Measurements from ENCODE around the gene NDUFB2. TPM values are rescaled to one million over a fixed set of nuclear protein-coding genes. Genes with fewer than 3 reads are reported as not detected.
"Not testable (repeated sequence)": the region's sequence is repeated elsewhere in the genome, so short reads cannot be mapped to it uniquely, and the experiment has no call there.

Gene NDUFB2
- total RNA-seq, 1 experiment from 2014 or later, result 189 TPM

- TF ChIP-seq CTCF (IDR thresholded peaks at IDR 0.05; ENCODE audit: unreplicated experiment), result no peak
- Mint-ChIP-seq H3K4me1 (ENCODE audit: insufficient read depth, unreplicated experiment) (no peaks in the 10 kb centered on the region), H3K9me3 (ENCODE audit: unreplicated experiment) (no peaks in the 10 kb centered on the region), H3K27me3 (ENCODE audit: insufficient read depth, unreplicated experiment) (no peaks in the 10 kb centered on the region), H3K4me3 (ENCODE audit: unreplicated experiment) (no peak overlapping the region), H3K36me3 (ENCODE audit: insufficient read depth, unreplicated experiment) (peaks cover 47% of the 10 kb centered on the region), H3K27ac (ENCODE audit: low read depth, unreplicated experiment) (no peak overlapping the region)
- intact Hi-C loops (cut with micrococcal nuclease), result no loop called here
- ChIA-PET POLR2A (interaction anchor here (0.7 to 1.2 kb wide), 2 partner anchors 37 to 256 kb away, joined by 3 read pairs; no protein-coding TSS in a partner anchor), CTCF (no interaction called here)
- DNase-seq (ENCODE audit: unreplicated experiment), result no peak
- no TSS peak for BruUV-seq (replicated peaks)
Measured at GRCh38 chr7:140689199-140690152, 7.0 kb upstream of the NDUFB2 start.

GRCh38 chr7:140691376-140692045 is 5.0 kb upstream of the NDUFB2 start:
- no peaks in the 10 kb centered on the region for H3K4me1 Mint-ChIP-seq (ENCODE audit: insufficient read depth, unreplicated experiment)
- BruUV-seq (replicated peaks), result no TSS peak
- H3K27me3 Mint-ChIP-seq (ENCODE audit: insufficient read depth, unreplicated experiment), result no peaks in the 10 kb centered on the region
- CTCF ChIA-PET, result interaction anchor here (0.5 to 1.0 kb wide), 2 partner anchors 9 to 16 kb away, joined by 3 to 4 read pairs; no protein-coding TSS in a partner anchor
- no peak for DNase-seq (ENCODE audit: unreplicated experiment)
- H3K9me3 Mint-ChIP-seq (ENCODE audit: unreplicated experiment), result no peaks in the 10 kb centered on the region
- intact Hi-C loops (cut with micrococcal nuclease), result no loop called here
- POLR2A ChIA-PET, result interaction anchor here (0.6 kb wide), 1 partner anchor 985 kb away, joined by 3 read pairs; no protein-coding TSS in a partner anchor
- H3K4me3 Mint-ChIP-seq (ENCODE audit: unreplicated experiment), result no peak overlapping the region
- H3K27ac Mint-ChIP-seq (ENCODE audit: low read depth, unreplicated experiment), result no peak overlapping the region
- no peak for TF ChIP-seq CTCF (IDR thresholded peaks at IDR 0.05; ENCODE audit: unreplicated experiment)
- peaks cover 38% of the 10 kb centered on the region for H3K36me3 Mint-ChIP-seq (ENCODE audit: insufficient read depth, unreplicated experiment)

GRCh38 chr7:140693849-140694248 is 2.7 kb upstream of the NDUFB2 start:
- DNase-seq (ENCODE audit: unreplicated experiment); intact Hi-C loops (cut with micrococcal nuclease); CTCF ChIA-PET; H3K27ac Mint-ChIP-seq (ENCODE audit: low read depth, unreplicated experiment); H3K9me3 Mint-ChIP-seq (ENCODE audit: unreplicated experiment); H3K27me3 Mint-ChIP-seq (ENCODE audit: insufficient read depth, unreplicated experiment); H3K4me3 Mint-ChIP-seq (ENCODE audit: unreplicated experiment); BruUV-seq (replicated peaks): not testable (repeated sequence)
- Mint-ChIP-seq H3K36me3 (ENCODE audit: insufficient read depth, unreplicated experiment) (peaks cover 28% of the 10 kb centered on the region), H3K4me1 (ENCODE audit: insufficient read depth, unreplicated experiment) (peaks cover 10% of the 10 kb centered on the region)
- POLR2A ChIA-PET, result interaction anchor here (0.7 kb wide), 1 partner anchor 21 kb away, joined by 5 read pairs; the partner anchor contains the start of gene ADCK2

GRCh38 chr7:140694592-140694991 is 1.9 kb upstream of the NDUFB2 start:
- CTCF ChIA-PET, result no interaction called here
- no peak overlapping the region for H3K4me3 Mint-ChIP-seq (ENCODE audit: unreplicated experiment)
- H3K27me3 Mint-ChIP-seq (ENCODE audit: insufficient read depth, unreplicated experiment), result no peaks in the 10 kb centered on the region
- POLR2A ChIA-PET, result no interaction called here
- no peak overlapping the region for H3K27ac Mint-ChIP-seq (ENCODE audit: low read depth, unreplicated experiment)
- H3K4me1 Mint-ChIP-seq (ENCODE audit: insufficient read depth, unreplicated experiment), result peaks cover 17% of the 10 kb centered on the region
- DNase-seq (ENCODE audit: unreplicated experiment), result no peak
- intact Hi-C loops (cut with micrococcal nuclease), result no loop called here
- H3K9me3 Mint-ChIP-seq (ENCODE audit: unreplicated experiment), result no peaks in the 10 kb centered on the region
- BruUV-seq (replicated peaks), result no TSS peak
- peaks cover 23% of the 10 kb centered on the region for H3K36me3 Mint-ChIP-seq (ENCODE audit: insufficient read depth, unreplicated experiment)
- no peak for TF ChIP-seq CTCF (IDR thresholded peaks at IDR 0.05; ENCODE audit: unreplicated experiment)
